BE2C (cell line): Measurements from ENCODE around the gene MON2.

Experiments
- DNase-seq: peaks from one replicate; pipeline ENCODE4 v3.0.0-alpha.2; 2020
- H3K27me3 ChIP-seq: fragments of 250-450 bp; sonication (Bioruptor Pico); 2 replicates; pipeline ENCODE4 v1.5.1; 2020; ENCODE audit warnings: mild to moderate bottlenecking
- H3K36me3 ChIP-seq: fragments of 250-450 bp; sonication (Bioruptor Pico); 2 replicates; pipeline ENCODE4 v1.5.1; 2020; ENCODE audit warnings: mild to moderate bottlenecking
- H3K4me1 ChIP-seq: fragments of 250-450 bp; sonication (Bioruptor Pico); 2 replicates; pipeline ENCODE4 v1.5.1; 2020
- H3K4me3 ChIP-seq: 2 replicates; pipeline ENCODE4 v1.5.1; 2011; ENCODE audit warnings: low read depth, low read length
- H3K9me3 ChIP-seq: fragments of 250-450 bp; sonication (Bioruptor Pico); 2 replicates; pipeline ENCODE4 v1.5.1; 2020
- CTCF ChIP-seq: IDR thresholded peaks from 2 replicates; pipeline ENCODE4 v1.5.1; 2012; ENCODE audit warnings: mild to moderate bottlenecking, low read depth, low read length

Gene MON2

GRCh38 chr12:62603061-62603810 lies 136.6 kb downstream of the MON2 start:
- H3K9me3 ChIP-seq, result no peaks in the 10 kb centered on the region
- H3K4me3 ChIP-seq, result peak overlapping the region; percentile 91
- DNase-seq, result peak; percentile 91
- TF ChIP-seq CTCF, result peak; percentile 21; the same call in 1 of the 2 replicates
- no peaks in the 10 kb centered on the region for H3K36me3 ChIP-seq
- H3K27me3 ChIP-seq, result no peaks in the 10 kb centered on the region
- H3K4me1 ChIP-seq, result peaks cover 3% of the 10 kb centered on the region

GRCh38 chr12:62603811-62604098 lies 137.1 kb downstream of the MON2 start:
- H3K4me3 ChIP-seq, result peak overlapping the region; percentile 91
- H3K9me3 ChIP-seq, result no peaks in the 10 kb centered on the region
- H3K36me3 ChIP-seq, result no peaks in the 10 kb centered on the region
- no peaks in the 10 kb centered on the region for H3K27me3 ChIP-seq
- no peak for DNase-seq
- H3K4me1 ChIP-seq, result peaks cover 3% of the 10 kb centered on the region
- no peak for TF ChIP-seq CTCF

GRCh38 chr12:62604373-62604772 lies 137.7 kb downstream of the MON2 start:
- no peak for DNase-seq
- H3K9me3 ChIP-seq, result no peaks in the 10 kb centered on the region
- peak overlapping the region; percentile 91 for H3K4me3 ChIP-seq
- H3K27me3 ChIP-seq, result no peaks in the 10 kb centered on the region
- TF ChIP-seq CTCF, result no peak
- peaks cover 3% of the 10 kb centered on the region for H3K4me1 ChIP-seq
- no peaks in the 10 kb centered on the region for H3K36me3 ChIP-seq

- Histone ChIP-seq H3K4me1 (peaks cover 3% of the 10 kb centered on the region), H3K9me3 (no peaks in the 10 kb centered on the region), H3K27me3 (no peaks in the 10 kb centered on the region), H3K4me3 (peak overlapping the region; percentile 91), H3K36me3 (no peaks in the 10 kb centered on the region)
- no peak for DNase-seq
- no peak for TF ChIP-seq CTCF
Measured at GRCh38 chr12:62604871-62605270, 138.2 kb downstream of the MON2 start.

- Histone ChIP-seq H3K4me1 (peaks cover 3% of the 10 kb centered on the region), H3K9me3 (no peaks in the 10 kb centered on the region), H3K27me3 (no peaks in the 10 kb centered on the region), H3K4me3 (no peak overlapping the region), H3K36me3 (no peaks in the 10 kb centered on the region)
- no peak for DNase-seq
- TF ChIP-seq CTCF, result no peak
Measured at GRCh38 chr12:62605981-62606380, 139.4 kb downstream of the MON2 start.

GRCh38 chr12:62606654-62607053 lies 140.0 kb downstream of the MON2 start:
- Histone ChIP-seq H3K36me3 (no peaks in the 10 kb centered on the region), H3K27me3 (no peaks in the 10 kb centered on the region), H3K9me3 (no peaks in the 10 kb centered on the region), H3K4me1 (peaks cover 3% of the 10 kb centered on the region), H3K4me3 (no peak overlapping the region)
- no peak for TF ChIP-seq CTCF
- DNase-seq, result no peak
